Stimulated activated naive CD8-positive, alpha-beta T cell treated with anti-CD3 and anti-CD28 coated beads, Interleukin-15, Interleukin-2, amounts not matched to agents 100 U/mL and 50 U/mL, for 24 hours (primary cell): ENCODE data around the gene IRF1.
"Not testable (repeated sequence)": the region's sequence is repeated elsewhere in the genome, so short reads cannot be mapped to it uniquely, and the experiment has no call there.

Source experiments
- ATAC-seq: fragments of 150-1000 bp; cut with Tn5 transposase; one replicate; pipeline ENCODE4 v1.10.0; 2021
- DNase-seq: peaks from one replicate; pipeline ENCODE4 v3.0.0; 2021

IRF1 gene

GRCh38 chr5:132490484-132491367 is at the start of gene IRF1:
Gene IRF1, minus strand, starts transcription at chr5:132490773. Its CDS starts 1,295 bp downstream, at chr5:132489478.
- ATAC-seq (peak; percentile 80), DNase-seq (peak; percentile 99)

GRCh38 chr5:132540149-132540548 is 49.6 kb upstream of the IRF1 start:
- DNase-seq (no peak), ATAC-seq (no peak)

GRCh38 chr5:132539716-132540115 is 49.1 kb upstream of the IRF1 start:
- ATAC-seq = no peak
- no peak for DNase-seq

- DNase-seq (no peak), ATAC-seq (no peak)
Measured at GRCh38 chr5:132530946-132531345, 40.4 kb upstream of the IRF1 start.

- no peak for DNase-seq
- peak; percentile 21 for ATAC-seq
Measured at GRCh38 chr5:132528866-132529634, 38.5 kb upstream of the IRF1 start.

- ATAC-seq = no peak
- DNase-seq = no peak
Measured at GRCh38 chr5:132528021-132528420, 37.4 kb upstream of the IRF1 start.

- DNase-seq = no peak
- ATAC-seq = no peak
Measured at GRCh38 chr5:132526974-132527564, 36.5 kb upstream of the IRF1 start.

- peak; percentile 33 for DNase-seq
- ATAC-seq = peak; percentile 37
Measured at GRCh38 chr5:132526290-132526973, 35.9 kb upstream of the IRF1 start.

- DNase-seq = no peak
- peak; percentile 84 for ATAC-seq
Measured at GRCh38 chr5:132525299-132525724, 34.7 kb upstream of the IRF1 start.

- not testable (repeated sequence) for ATAC-seq, DNase-seq
Measured at GRCh38 chr5:132524877-132525276, 34.3 kb upstream of the IRF1 start.

GRCh38 chr5:132522067-132522466 is 31.5 kb upstream of the IRF1 start:
- not testable (repeated sequence) for ATAC-seq, DNase-seq

GRCh38 chr5:132513618-132514336 is 23.2 kb upstream of the IRF1 start:
- not testable (repeated sequence) for DNase-seq, ATAC-seq

GRCh38 chr5:132510076-132510475 is 19.5 kb upstream of the IRF1 start:
- DNase-seq = no peak
- ATAC-seq = no peak

GRCh38 chr5:132506094-132506692 is 15.6 kb upstream of the IRF1 start:
- DNase-seq (no peak), ATAC-seq (no peak)

- no peak for ATAC-seq
- no peak for DNase-seq
Measured at GRCh38 chr5:132505641-132506040, 15.1 kb upstream of the IRF1 start.

GRCh38 chr5:132504746-132505145 is 14.2 kb upstream of the IRF1 start:
- ATAC-seq (no peak), DNase-seq (no peak)

GRCh38 chr5:132503244-132503643 is 12.7 kb upstream of the IRF1 start:
- DNase-seq = no peak
- ATAC-seq = no peak

- ATAC-seq (no peak), DNase-seq (no peak)
Measured at GRCh38 chr5:132501961-132502931, 11.7 kb upstream of the IRF1 start.

- no peak for DNase-seq
- no peak for ATAC-seq
Measured at GRCh38 chr5:132501629-132501956, 11.0 kb upstream of the IRF1 start.
